Gastroesophageal sphincter (tissue), 4 donors: ENCODE data around the gene HOXC6. TPM values are rescaled to one million over a fixed set of nuclear protein-coding genes. Genes with fewer than 3 reads are reported as not detected.

Source experiments
- ATAC-seq: fragments of 150-250 bp; one replicate; pipeline ENCODE4 v1.9.1; 2016; ENCODE audit warnings: mild to moderate bottlenecking, moderate library complexity
- H3K27ac ChIP-seq, 4 donors: fragments of 200-600 bp; sonication (generic) in 3 of 4; 1 replicate in 3 of 4; 2 replicates in 1 of 4; pipeline ENCODE4 v1.5.1; 2016 to 2019
- H3K27me3 ChIP-seq: fragments of 200-600 bp; sonication (generic); one replicate; pipeline ENCODE4 v1.5.1; 2019
- H3K36me3 ChIP-seq, 2 donors: fragments of 200-600 bp; sonication (generic); one replicate each; pipeline ENCODE4 v1.5.1; 2019; ENCODE audit warnings: control low read depth in 1 of 2
- H3K4me1 ChIP-seq, 3 donors: fragments of 200-600 bp; sonication (generic); 1 replicate in 2 of 3; 2 replicates in 1 of 3; pipeline ENCODE4 v1.5.1; 2016 to 2019; ENCODE audit warnings: control low read depth in 2 of 3
- H3K4me3 ChIP-seq, 2 donors: fragments of 200-600 bp; sonication (generic); one replicate each; pipeline ENCODE4 v1.5.1; 2019; ENCODE audit warnings: mild to moderate bottlenecking in 1 of 2, moderate library complexity in 1 of 2
- H3K9me3 ChIP-seq, 3 donors: fragments of 200-600 bp; sonication (generic); one replicate each; pipeline ENCODE4 v1.5.1; 2017 to 2019; ENCODE audit warnings: control low read depth in 2 of 3
- EP300 ChIP-seq: sonication (generic); formaldehyde crosslinking; IDR thresholded peaks from one replicate; pipeline ENCODE4 v1.6.1; 2017; ENCODE audit warnings: antibody characterized with exemption, mild to moderate bottlenecking
- POLR2A ChIP-seq, 2 donors: fragments of 450-650 bp; IDR thresholded peaks; one replicate each; pipeline ENCODE4 v1.6.1; 2017; ENCODE audit warnings: antibody characterized with exemption in 2 of 2, mild to moderate bottlenecking in 2 of 2, moderate library complexity in 1 of 2
- POLR2AphosphoS5 ChIP-seq: sonication (generic); formaldehyde crosslinking; IDR thresholded peaks from one replicate; pipeline ENCODE4 v1.6.1; 2017; ENCODE audit warnings: antibody characterized with exemption
- WGBS, 2 donors: methylation state at CpG; one replicate each; pipeline ENCODE4 v1.1.5; 2018; ENCODE audit warnings: low coverage in 1 of 2; 5-methylcytosine and 5-hydroxymethylcytosine counted together
- total RNA-seq, 4 donors: library from RNA; depleted of rRNA; stranded (reverse); fragments of >200 nt; gene quantifications; one replicate each; pipeline ENCODE4 v1.1.0, GENCODE V29; 2016
- TF ChIP-seq, protein P1 (sequence below), 4 experiments: fragments of 200-600 bp in 2 of 4; fragments of 450-650 bp in 2 of 4; sonication (generic) in 1 of 4; IDR thresholded peaks; one replicate each; pipeline ENCODE4 v1.5.1; 2017 to 2019; ENCODE audit warnings: antibody characterized with exemption in 4 of 4, mild to moderate bottlenecking in 2 of 4, moderate library complexity in 2 of 4

HOXC6 gene
- total RNA-seq, 4 donors from 2014 or later, result 0.50 TPM; not detected in 3

DNA sequence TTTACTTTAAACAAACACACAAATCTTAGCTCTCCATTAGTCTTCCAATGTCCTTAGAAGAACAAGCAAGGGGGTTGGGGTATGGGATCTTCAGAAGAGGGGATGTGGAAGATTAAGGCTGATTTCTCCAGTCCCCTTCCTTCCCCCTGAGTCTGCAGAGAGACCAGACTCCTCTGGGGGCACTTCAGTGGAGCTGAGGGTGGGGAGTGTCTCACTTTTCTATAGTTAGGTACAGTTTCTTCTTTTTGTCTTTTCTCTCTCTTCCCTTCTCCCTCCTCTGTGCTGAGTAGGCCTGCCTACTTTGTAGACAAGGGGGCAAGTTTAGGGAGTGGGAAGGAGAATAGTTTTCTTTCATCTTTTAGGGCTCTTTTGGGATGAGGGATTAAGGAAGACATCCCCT, 27.9 kb downstream of the HOXC6 start:
- no peaks in the 10 kb centered on the region for H3K36me3 ChIP-seq
- peak overlapping the region in 1 of 4 donors; percentile 41 for H3K27ac ChIP-seq
- peak overlapping the region in 1 of 2 donors; percentile 78 for H3K4me3 ChIP-seq
- no peak for ATAC-seq
- peaks cover 4% of the 10 kb centered on the region for H3K27me3 ChIP-seq
- H3K4me1 ChIP-seq, result peaks cover 0 to 54% (median 6%) of the 10 kb centered on the region in 3 donors
- TF ChIP-seq POLR2A (IDR thresholded peaks at IDR 0.05), result no peak
- no peak for TF ChIP-seq POLR2AphosphoS5
- TF ChIP-seq, protein P1, sequence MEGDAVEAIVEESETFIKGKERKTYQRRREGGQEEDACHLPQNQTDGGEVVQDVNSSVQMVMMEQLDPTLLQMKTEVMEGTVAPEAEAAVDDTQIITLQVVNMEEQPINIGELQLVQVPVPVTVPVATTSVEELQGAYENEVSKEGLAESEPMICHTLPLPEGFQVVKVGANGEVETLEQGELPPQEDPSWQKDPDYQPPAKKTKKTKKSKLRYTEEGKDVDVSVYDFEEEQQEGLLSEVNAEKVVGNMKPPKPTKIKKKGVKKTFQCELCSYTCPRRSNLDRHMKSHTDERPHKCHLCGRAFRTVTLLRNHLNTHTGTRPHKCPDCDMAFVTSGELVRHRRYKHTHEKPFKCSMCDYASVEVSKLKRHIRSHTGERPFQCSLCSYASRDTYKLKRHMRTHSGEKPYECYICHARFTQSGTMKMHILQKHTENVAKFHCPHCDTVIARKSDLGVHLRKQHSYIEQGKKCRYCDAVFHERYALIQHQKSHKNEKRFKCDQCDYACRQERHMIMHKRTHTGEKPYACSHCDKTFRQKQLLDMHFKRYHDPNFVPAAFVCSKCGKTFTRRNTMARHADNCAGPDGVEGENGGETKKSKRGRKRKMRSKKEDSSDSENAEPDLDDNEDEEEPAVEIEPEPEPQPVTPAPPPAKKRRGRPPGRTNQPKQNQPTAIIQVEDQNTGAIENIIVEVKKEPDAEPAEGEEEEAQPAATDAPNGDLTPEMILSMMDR (IDR thresholded peaks at IDR 0.05), result no peak
- no peak for TF ChIP-seq EP300
- H3K9me3 ChIP-seq, result no peaks in the 10 kb centered on the region

DNA sequence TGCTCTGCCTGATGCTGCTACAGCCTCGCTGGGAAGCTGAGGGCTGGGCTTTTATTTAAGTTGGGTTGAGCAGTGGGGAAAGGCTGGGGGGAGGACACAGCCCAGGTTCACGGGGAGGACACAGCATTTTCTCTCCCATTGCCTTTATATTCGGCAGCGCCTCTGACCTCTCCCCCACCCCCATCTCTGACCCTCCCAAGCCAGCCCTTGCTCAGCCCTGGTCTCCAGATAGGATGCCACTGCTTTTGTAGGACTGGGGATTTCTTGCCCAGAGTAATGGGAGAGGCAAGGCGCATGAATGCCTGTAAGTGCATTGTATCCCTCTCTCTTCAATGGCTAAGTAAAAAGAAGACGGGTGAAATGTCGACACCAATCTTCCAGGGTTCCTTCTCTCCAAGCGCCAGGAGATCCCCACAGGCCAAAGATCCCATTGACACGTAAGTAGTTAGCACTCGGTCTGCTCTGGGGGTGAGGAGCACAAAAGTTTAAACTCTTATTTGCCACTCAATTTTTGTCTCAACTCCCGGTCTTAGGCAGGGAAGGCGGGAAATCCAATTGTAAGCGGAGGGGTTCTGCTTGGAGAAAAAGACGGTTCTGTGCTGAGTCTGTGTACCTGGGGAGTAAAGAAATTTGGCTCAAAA, 30.0 kb downstream of the HOXC6 start:
- ATAC-seq, result no peak
- WGBS, 2 donors, result 67 to 69% methylated on average over 7 to 9 of the region's 14 CpGs

DNA sequence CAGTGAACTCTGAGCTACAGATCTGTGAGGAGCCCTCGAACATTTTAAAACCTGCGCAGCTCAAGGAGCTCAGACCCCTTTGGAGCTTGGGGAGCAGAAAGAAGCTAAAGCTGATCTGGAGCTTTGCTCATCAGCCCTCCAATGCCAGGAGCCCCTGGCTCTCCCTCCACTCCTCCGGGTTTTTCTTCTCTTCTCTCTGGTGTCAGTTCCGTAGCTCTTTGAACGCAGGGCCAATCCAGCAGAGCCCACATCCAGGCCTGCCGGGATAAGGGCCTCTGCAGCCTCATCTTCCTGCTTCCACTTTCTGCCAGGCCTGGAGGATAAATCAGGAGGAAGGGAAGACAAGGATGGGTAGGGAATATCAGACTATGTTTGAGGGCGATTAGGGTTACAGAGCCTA, 31.4 kb downstream of the HOXC6 start:
- Histone ChIP-seq H3K4me1 (peaks cover 0 to 28% (median 0%) of the 10 kb centered on the region in 3 donors), H3K9me3 (no peaks in the 10 kb centered on the region), H3K36me3 (no peaks in the 10 kb centered on the region), H3K27me3 (peaks cover 8% of the 10 kb centered on the region), H3K4me3 (no peak overlapping the region), H3K27ac (peak overlapping the region in 2 of 4 donors; percentile 7 to 35)
- WGBS, 2 donors, result 59 to 60% methylated on average over 1 to 4 of the region's 7 CpGs
- no peak for ATAC-seq
- TF ChIP-seq POLR2AphosphoS5 (no peak), POLR2A (IDR thresholded peaks at IDR 0.05) (no peak), EP300 (no peak)
- TF ChIP-seq, protein P1 (IDR thresholded peaks at IDR 0.05), result no peak

More for the DNA sequence above, 30.0 kb downstream of the HOXC6 start:
- Histone ChIP-seq H3K36me3 (no peaks in the 10 kb centered on the region), H3K4me1 (peaks cover 0 to 35% (median 0%) of the 10 kb centered on the region in 3 donors), H3K27ac (peak overlapping the region in 1 of 4 donors; percentile 2), H3K27me3 (peaks cover 8% of the 10 kb centered on the region), H3K9me3 (no peaks in the 10 kb centered on the region), H3K4me3 (no peak overlapping the region)
- no peak for TF ChIP-seq POLR2AphosphoS5
- TF ChIP-seq, protein P1 (IDR thresholded peaks at IDR 0.05), result no peak
- TF ChIP-seq POLR2A (IDR thresholded peaks at IDR 0.05), result no peak
- TF ChIP-seq EP300, result no peak

DNA sequence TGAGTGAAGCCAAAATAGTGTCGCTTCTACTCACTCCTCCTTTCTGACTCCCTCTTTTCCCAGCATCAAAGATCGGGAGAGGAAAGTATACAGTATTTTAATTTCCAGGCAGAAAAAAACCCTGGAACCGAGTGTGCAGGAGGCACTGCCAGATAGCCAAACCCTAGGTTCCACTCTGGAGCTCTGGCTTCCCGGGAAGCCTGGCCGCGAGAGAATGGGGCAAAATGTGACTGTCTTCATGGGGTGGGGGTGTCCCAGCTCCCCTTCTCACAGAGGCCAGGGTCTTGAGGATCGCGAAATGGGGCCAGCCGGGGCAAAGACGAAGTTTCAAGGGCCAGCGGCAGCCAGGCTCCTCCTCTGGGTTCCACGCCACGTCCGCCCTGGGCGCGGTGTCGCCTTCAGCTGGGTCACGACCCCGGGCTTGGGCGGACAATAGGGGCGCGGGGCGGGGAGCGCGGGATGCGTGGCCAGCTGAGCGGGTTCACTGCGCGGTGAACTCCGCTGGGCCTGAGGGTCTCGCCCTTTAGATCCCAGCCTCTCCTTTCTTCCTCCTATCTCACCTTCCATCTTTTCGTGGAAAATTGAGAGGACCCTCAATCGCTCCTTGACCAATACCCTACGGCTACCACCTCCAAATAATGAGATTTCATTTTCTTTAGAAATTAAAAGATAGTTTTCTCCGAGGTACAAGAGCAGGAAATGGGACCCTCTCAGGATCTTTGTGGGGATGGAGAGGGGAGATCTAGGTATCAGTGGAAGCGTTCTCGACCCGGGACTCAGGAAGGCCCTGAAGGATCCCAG, 32.1 kb downstream of the HOXC6 start:
- H3K4me3 ChIP-seq, result no peak overlapping the region

More for the DNA sequence above, 32.1 kb downstream of the HOXC6 start:
- 70 to 86% methylated on average over 7 to 20 of the region's 38 CpGs for WGBS, 2 donors
- Histone ChIP-seq H3K4me1 (peaks cover 0 to 21% (median 0%) of the 10 kb centered on the region in 3 donors), H3K27me3 (peaks cover 8% of the 10 kb centered on the region), H3K36me3 (no peaks in the 10 kb centered on the region), H3K9me3 (no peaks in the 10 kb centered on the region), H3K27ac (peak overlapping the region in 2 of 4 donors; percentile 7 to 35)
- ATAC-seq, result no peak
- TF ChIP-seq POLR2A (IDR thresholded peaks at IDR 0.05), result no peak
- TF ChIP-seq EP300, result no peak
- no peak for TF ChIP-seq POLR2AphosphoS5
- TF ChIP-seq, protein P1 (IDR thresholded peaks at IDR 0.05), result no peak
